GF-D8 (cell line): ENCODE measurements around the gene PAM.

Source experiments
- DNase-seq: peaks from one replicate; lab custom pipeline; 2025; lab: John Stamatoyannopoulos, UW

The PAM gene

GRCh38 chr5:102815084-102815483 lies 60.0 kb downstream of the PAM start:
- DNase-seq: no peak

- DNase-seq: peak; percentile 39
Measured at GRCh38 chr5:102815540-102816332, 60.6 kb downstream of the PAM start.

GRCh38 chr5:102818345-102818744 lies 63.2 kb downstream of the PAM start:
- DNase-seq: no peak

- DNase-seq: no peak
Measured at GRCh38 chr5:102818934-102819333, 63.8 kb downstream of the PAM start.

- DNase-seq: no peak
Measured at GRCh38 chr5:102819634-102820033, 64.5 kb downstream of the PAM start.

GRCh38 chr5:102823441-102823874 lies 68.4 kb downstream of the PAM start:
- no peak for DNase-seq

- no peak for DNase-seq
Measured at GRCh38 chr5:102826629-102827028, 71.5 kb downstream of the PAM start.

GRCh38 chr5:102830241-102830640 lies 75.1 kb downstream of the PAM start:
- no peak for DNase-seq

GRCh38 chr5:102832445-102832844 lies 77.3 kb downstream of the PAM start:
- no peak for DNase-seq

GRCh38 chr5:102833146-102833545 lies 78.0 kb downstream of the PAM start:
- no peak for DNase-seq

GRCh38 chr5:102834438-102834964 lies 79.4 kb downstream of the PAM start:
- no peak for DNase-seq

- DNase-seq: peak; percentile 32
Measured at GRCh38 chr5:102835717-102836116, 80.6 kb downstream of the PAM start.

- no peak for DNase-seq
Measured at GRCh38 chr5:102841021-102841420, 85.9 kb downstream of the PAM start.

- no peak for DNase-seq
Measured at GRCh38 chr5:102843997-102844396, 88.9 kb downstream of the PAM start.

- no peak for DNase-seq
Measured at GRCh38 chr5:102845041-102845440, 89.9 kb downstream of the PAM start.

- DNase-seq: no peak
Measured at GRCh38 chr5:102850503-102850902, 95.4 kb downstream of the PAM start.

GRCh38 chr5:102853680-102854079 lies 98.6 kb downstream of the PAM start:
- DNase-seq: no peak

GRCh38 chr5:102855681-102856388 lies 100.7 kb downstream of the PAM start:
- DNase-seq: no peak

GRCh38 chr5:102856389-102856777 lies 101.3 kb downstream of the PAM start:
- DNase-seq: no peak

GRCh38 chr5:102857076-102857818 lies 102.1 kb downstream of the PAM start:
- no peak for DNase-seq

GRCh38 chr5:102858221-102858620 lies 103.1 kb downstream of the PAM start:
- DNase-seq: no peak

- DNase-seq: no peak
Measured at GRCh38 chr5:102858808-102859207, 103.7 kb downstream of the PAM start.

- no peak for DNase-seq
Measured at GRCh38 chr5:102860035-102860434, 104.9 kb downstream of the PAM start.
